GM12891 (cell line): ENCODE data around the gene FAM234B.
A peak's percentile ranks its signal among the peaks of the same experiment; 100 is the strongest.
"Not testable (repeated sequence)": the region's sequence is repeated elsewhere in the genome, so short reads cannot be mapped to it uniquely, and the experiment has no call there.

ENCODE experiments used
- DNase-seq: peaks from one replicate; pipeline ENCODE4 v3.0.0; 2011; ENCODE audit warnings: low spot score; ENCODE audit not compliant: insufficient read length
- FAIRE-seq: peaks from 2 replicates; lab custom pipeline; 2011; peaks lifted over from hg19 to GRCh38; lab: Jason Lieb, UNC
- PAX5 ChIP-seq: IDR thresholded peaks from 2 replicates; pipeline ENCODE4 v1.6.1; 2011; ENCODE audit warnings: low read length, moderate library complexity, mild to moderate bottlenecking; ENCODE audit not compliant: insufficient read depth, severe bottlenecking
- POLR2A ChIP-seq: IDR thresholded peaks from 2 replicates; pipeline ENCODE4 v1.6.1; 2011; ENCODE audit warnings: low read depth, low read length, control low read depth
- POLR2AphosphoS5 ChIP-seq: IDR thresholded peaks from 2 replicates; pipeline ENCODE4 v1.6.1; 2011; ENCODE audit warnings: low read depth, low read length, control low read depth
- POU2F2 ChIP-seq: IDR thresholded peaks from 2 replicates; pipeline ENCODE4 v1.6.1; 2011; ENCODE audit warnings: low read depth, mild to moderate bottlenecking, control low read depth, low read length, moderate library complexity
- SPI1 ChIP-seq: IDR thresholded peaks from 2 replicates; pipeline ENCODE4 v1.6.1; 2011; ENCODE audit warnings: low read depth, low read length, control low read depth
- TAF1 ChIP-seq: IDR thresholded peaks from 2 replicates; pipeline ENCODE4 v1.6.1; 2011; ENCODE audit warnings: low read depth, low read length, control low read depth

The FAM234B gene

GRCh38 chr12:13075786-13076570 lies 31.8 kb downstream of the FAM234B start:
- no peak for TF ChIP-seq POU2F2
- TF ChIP-seq TAF1 = no peak
- no peak for TF ChIP-seq POLR2AphosphoS5
- no peak for TF ChIP-seq PAX5
- no peak for TF ChIP-seq SPI1
- no peak for TF ChIP-seq POLR2A
- no peak for FAIRE-seq
- no peak for DNase-seq

DNA sequence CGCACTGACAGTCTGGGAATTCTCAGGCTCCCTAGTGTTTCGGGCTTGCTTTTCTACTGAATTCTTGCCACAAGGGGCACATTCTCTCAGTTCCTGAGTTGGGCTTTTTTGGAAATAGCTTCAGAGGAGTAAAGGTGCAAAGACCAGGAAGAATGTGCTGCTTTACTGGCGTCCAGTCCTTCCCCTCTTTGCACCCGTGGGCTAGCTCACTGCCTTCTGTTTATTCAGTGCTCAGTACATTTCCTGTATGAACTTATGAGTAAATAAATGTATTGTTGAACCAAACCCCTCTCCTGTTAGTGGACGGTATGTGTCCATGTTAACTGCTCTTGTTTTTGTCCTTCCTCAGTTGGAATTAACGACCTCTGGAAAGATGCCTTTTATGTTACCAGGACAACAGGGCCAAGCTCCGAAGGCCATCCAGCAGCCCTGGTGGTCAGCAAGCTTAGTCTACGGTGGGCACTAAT lies 35.3 kb downstream of the FAM234B start:
- TF ChIP-seq POLR2AphosphoS5 = no peak
- no peak for TF ChIP-seq PAX5
- TF ChIP-seq SPI1 = no peak
- no peak for TF ChIP-seq TAF1
- TF ChIP-seq POU2F2 = no peak
- no peak for TF ChIP-seq POLR2A
- DNase-seq (no peak), FAIRE-seq (no peak)

- FAIRE-seq (no peak), DNase-seq (no peak)
- TF ChIP-seq POU2F2 (no peak), SPI1 (no peak), POLR2AphosphoS5 (no peak), POLR2A (no peak), TAF1 (no peak)
Measured at GRCh38 chr12:13080266-13080665, 36.1 kb downstream of the FAM234B start.

GRCh38 chr12:13082861-13083260 lies 38.7 kb downstream of the FAM234B start:
- DNase-seq (no peak), FAIRE-seq (no peak)
- TF ChIP-seq SPI1 (no peak), POU2F2 (no peak), TAF1 (no peak), POLR2AphosphoS5 (no peak), POLR2A (no peak), PAX5 (no peak)

DNA sequence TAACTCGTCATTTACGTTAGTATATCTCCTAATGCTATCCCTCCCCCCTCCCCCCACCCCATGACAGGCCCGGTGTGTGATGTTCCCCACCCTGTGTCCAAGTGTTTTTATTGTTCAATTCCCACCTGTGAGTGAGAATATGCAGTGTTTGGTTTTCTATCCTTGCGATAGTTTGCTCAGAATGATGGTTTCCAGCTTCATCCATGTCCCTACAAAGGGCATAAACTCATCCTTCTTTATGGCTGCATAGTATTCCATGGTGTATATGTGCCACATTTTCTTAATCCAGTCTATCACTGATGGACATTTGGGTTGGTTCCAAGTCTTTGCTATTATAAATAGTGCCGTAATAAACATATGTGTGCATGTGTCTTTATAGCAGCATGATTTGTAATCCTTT lies 39.5 kb downstream of the FAM234B start:
- FAIRE-seq, DNase-seq: not testable (repeated sequence)

GRCh38 chr12:13084898-13085640 lies 40.9 kb downstream of the FAM234B start:
- TF ChIP-seq PAX5 (no peak), TAF1 (no peak), SPI1 (no peak), POU2F2 (no peak), POLR2A (no peak), POLR2AphosphoS5 (no peak)
- DNase-seq (no peak), FAIRE-seq (no peak)

DNA sequence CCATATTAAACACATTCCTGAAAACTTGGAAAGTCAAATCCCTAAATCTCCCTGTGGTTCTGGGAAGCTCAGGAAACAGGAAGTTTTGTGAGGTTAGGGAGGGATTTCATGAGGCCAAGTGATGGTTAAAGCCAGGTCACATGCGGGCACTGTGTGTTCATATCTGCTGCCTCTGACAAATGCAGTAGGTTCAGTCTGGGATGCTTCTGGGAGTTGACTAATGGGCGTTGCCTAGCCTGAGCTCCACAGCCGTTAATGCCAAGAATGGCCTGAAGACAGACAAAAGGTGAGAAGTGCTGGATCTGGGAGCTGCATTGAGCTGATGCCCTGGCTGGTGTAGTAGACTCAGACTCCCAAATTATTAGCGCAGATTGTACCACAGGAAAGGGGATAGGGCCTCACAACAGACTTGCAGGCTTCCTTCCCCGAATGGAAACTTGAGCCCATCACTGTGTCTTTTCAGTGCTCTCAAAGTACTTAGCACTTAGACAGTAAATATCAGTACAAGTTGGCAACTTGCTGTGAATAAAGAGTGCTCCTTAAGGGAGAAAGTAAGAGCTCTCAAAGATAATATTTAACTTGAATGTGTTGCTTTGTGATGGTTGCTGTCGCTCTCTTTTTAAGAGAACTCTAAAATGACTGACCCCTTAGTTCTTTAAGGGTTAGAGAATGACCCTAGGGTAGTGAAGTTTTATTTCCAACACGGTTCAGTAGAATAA lies 41.9 kb downstream of the FAM234B start:
- FAIRE-seq (no peak), DNase-seq (no peak)
- TF ChIP-seq POLR2AphosphoS5 = no peak
- no peak for TF ChIP-seq POU2F2
- no peak for TF ChIP-seq POLR2A
- no peak for TF ChIP-seq TAF1
- TF ChIP-seq SPI1 = no peak
- TF ChIP-seq PAX5 = no peak

DNA sequence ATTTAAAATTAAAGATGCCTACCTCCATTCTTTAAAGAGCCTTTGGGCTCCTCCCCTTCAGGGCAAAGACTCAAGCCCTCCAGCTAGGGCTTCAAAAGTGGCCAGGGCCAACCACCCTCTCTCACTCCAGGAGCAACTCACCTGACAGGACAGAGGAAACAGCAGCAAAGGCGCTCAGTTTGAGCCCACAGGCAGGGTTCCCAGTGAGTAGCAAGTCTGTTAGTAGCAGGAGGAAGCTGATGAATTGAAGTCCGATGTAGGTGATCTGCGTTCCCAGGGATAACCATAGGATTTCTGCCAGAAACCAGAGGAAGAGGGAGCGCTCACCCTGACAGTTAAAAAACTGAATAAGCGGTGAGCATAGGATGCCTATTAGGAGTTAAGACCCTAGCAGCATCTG lies 43.6 kb downstream of the FAM234B start:
- no peak for TF ChIP-seq PAX5
- no peak for TF ChIP-seq TAF1
- TF ChIP-seq POLR2AphosphoS5 = no peak
- TF ChIP-seq SPI1 = no peak
- no peak for TF ChIP-seq POLR2A
- no peak for TF ChIP-seq POU2F2
- FAIRE-seq (no peak), DNase-seq (no peak)

- TF ChIP-seq PAX5 (no peak), TAF1 (no peak), POU2F2 (no peak), SPI1 (no peak), POLR2AphosphoS5 (no peak), POLR2A (no peak)
- FAIRE-seq = no peak
- DNase-seq = no peak
Measured at GRCh38 chr12:13088496-13088895, 44.3 kb downstream of the FAM234B start.

DNA sequence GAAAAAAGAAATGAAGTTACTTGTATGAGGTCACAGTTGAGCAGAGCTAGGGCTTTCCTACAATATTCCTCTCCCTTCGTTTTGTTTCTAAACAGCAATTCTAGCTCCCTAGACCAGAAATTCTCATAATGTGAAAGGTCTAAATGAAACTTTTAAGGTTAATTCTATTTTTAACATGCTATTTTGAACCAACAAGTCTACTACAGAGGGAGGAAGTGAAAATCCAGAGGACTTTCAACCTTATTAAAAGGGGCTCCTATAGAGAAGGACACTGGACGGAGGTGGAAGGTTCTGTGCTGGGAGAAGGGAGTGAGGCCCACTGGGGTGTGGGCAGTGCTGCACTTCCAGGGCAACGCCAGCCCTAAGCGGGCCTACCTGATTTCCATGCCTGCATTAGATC lies 45.9 kb downstream of the FAM234B start:
- FAIRE-seq (no peak), DNase-seq (no peak)
- peak; percentile 91 for TF ChIP-seq SPI1
- no peak for TF ChIP-seq POLR2AphosphoS5
